Choroid plexus epithelial cell (primary cell): ENCODE results near the gene NPFF.

Source experiments
- DNase-seq: peaks from one replicate; pipeline ENCODE4 v3.0.0-alpha.2; 2010; ENCODE audit warnings: low read depth
- H3K4me3 ChIP-seq: 2 replicates; pipeline ENCODE4 v1.5.1; 2011; ENCODE audit warnings: low read depth, mild to moderate bottlenecking, control low read depth, low read length, moderate library complexity
- CTCF ChIP-seq: conservative IDR thresholded peaks from 2 replicates; pipeline ENCODE4 v1.5.1; 2011; ENCODE audit warnings: low read depth, mild to moderate bottlenecking, control low read depth, inconsistent platforms, low read length, moderate library complexity

NPFF gene

DNA sequence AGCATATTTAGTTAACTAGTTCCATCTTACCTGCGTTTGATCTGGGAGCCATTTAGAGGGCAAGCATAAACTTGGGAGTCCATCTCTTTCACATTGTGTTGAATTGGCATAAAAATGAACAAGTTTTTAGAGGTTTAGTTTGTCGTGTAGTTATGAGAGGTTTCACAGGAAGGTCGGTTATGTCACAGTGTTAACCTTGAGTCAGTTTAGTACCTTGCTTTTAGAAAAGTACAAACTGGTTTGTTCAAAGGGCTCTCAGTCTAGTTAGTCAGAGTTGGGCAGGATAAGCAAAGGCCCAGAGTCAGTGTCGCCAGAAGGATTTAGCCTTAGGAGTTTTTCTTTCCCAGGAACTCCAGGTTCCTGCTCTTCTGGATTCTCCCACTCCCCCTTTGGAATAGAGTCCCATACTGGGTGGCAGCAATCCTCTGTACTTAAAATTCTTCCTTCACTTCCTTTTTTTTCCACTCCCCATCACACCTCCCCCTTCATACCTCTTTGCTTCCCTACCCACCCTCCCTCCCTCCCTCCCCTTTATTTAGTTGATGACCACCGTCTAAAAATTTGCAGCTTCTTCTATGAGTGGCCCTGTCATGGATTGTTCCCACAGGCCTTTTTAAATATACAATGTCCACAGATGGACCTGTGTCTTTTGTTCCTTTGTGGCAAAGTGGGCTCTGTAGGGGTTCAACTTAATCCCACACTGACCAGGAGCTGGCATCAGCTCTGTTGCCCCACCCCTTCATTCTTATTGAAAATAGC is 43.3 kb downstream of the NPFF start:
- H3K4me3 ChIP-seq: no peak overlapping the region
- TF ChIP-seq CTCF: no peak
- no peak for DNase-seq

- DNase-seq: no peak
- no peak overlapping the region for H3K4me3 ChIP-seq
- TF ChIP-seq CTCF: no peak
Measured at GRCh38 chr12:53462935-53463334, 44.3 kb downstream of the NPFF start.

DNA sequence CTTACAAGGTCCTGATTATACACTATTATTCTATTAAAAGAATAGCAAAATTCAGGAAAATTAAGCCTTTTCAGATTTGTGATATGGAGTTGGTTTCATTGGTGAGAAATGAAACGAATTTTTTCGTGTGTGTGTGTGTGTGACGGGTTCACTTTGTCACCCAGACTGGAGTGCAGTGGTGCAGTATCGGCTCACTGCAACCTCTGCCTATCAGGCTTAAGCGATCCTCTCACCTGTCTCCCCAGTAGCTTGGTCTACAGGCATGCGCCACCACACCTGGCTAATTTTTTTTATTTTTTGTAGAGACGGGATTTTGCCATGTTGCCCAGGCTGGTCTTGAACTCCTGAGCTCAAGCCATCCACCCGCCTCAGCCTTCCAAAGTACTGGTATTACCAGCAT is 45.7 kb downstream of the NPFF start:
- DNase-seq: no peak
- H3K4me3 ChIP-seq: no peak overlapping the region
- no peak for TF ChIP-seq CTCF

DNA sequence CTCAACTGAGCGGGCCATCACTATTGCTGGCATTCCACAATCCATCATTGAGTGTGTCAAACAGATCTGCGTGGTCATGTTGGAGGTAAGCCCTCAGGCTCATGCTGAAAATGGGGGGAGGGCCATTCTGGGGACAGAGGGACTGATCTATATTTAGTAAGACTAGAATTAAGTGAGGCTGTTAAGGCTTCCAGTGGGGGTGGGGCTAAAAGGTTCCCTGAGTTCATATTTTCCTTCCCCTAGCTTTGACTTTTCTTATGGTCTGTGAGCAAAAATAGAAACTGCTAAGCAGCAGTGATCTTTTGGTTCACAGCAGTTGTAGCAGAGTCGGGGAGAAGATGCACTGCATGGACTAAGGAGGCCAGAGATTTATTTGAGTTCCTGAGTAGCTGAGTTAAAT is 46.2 kb downstream of the NPFF start:
- no peak for DNase-seq
- no peak for TF ChIP-seq CTCF
- no peak overlapping the region for H3K4me3 ChIP-seq

DNA sequence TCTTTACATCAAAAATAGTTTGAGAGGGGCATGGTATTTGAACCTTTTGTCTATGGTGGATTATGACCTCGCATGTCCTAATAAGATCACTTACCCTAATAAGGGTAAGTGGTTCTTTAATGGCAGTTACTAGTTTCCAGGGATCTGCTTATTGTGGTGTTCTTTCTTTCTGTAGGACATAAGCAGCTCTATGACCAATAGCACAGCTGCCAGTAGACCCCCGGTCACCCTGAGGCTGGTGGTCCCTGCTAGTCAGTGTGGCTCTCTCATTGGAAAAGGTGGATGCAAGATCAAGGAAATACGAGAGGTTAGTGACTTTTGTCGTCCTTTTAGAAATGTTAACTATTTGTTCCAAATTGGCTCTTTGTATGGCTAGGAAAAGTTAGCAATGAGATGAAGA is 48.2 kb downstream of the NPFF start:
- no peak overlapping the region for H3K4me3 ChIP-seq
- TF ChIP-seq CTCF: no peak
- DNase-seq: no peak
